ENCODE results near the gene LMO2. TPM values are rescaled to one million over a fixed set of nuclear protein-coding genes. Genes with fewer than 3 reads are reported as not detected.
A peak's percentile ranks its signal among the peaks of the same experiment; 100 is the strongest.

LMO2 gene
- total RNA-seq, 1 donor: under 0.01 TPM

- TF ChIP-seq, protein P1, sequence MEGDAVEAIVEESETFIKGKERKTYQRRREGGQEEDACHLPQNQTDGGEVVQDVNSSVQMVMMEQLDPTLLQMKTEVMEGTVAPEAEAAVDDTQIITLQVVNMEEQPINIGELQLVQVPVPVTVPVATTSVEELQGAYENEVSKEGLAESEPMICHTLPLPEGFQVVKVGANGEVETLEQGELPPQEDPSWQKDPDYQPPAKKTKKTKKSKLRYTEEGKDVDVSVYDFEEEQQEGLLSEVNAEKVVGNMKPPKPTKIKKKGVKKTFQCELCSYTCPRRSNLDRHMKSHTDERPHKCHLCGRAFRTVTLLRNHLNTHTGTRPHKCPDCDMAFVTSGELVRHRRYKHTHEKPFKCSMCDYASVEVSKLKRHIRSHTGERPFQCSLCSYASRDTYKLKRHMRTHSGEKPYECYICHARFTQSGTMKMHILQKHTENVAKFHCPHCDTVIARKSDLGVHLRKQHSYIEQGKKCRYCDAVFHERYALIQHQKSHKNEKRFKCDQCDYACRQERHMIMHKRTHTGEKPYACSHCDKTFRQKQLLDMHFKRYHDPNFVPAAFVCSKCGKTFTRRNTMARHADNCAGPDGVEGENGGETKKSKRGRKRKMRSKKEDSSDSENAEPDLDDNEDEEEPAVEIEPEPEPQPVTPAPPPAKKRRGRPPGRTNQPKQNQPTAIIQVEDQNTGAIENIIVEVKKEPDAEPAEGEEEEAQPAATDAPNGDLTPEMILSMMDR (IDR thresholded peaks at IDR 0.05; ENCODE audit: insufficient read depth, low read depth, low read length): no peak
- H3K4me3 ChIP-seq (ENCODE audit: low read depth, low read length): no peak overlapping the region
- no peak for DNase-seq (ENCODE audit: low read depth)
Measured at GRCh38 chr11:33897761-33898375, 6.0 kb upstream of the LMO2 start.

DNA sequence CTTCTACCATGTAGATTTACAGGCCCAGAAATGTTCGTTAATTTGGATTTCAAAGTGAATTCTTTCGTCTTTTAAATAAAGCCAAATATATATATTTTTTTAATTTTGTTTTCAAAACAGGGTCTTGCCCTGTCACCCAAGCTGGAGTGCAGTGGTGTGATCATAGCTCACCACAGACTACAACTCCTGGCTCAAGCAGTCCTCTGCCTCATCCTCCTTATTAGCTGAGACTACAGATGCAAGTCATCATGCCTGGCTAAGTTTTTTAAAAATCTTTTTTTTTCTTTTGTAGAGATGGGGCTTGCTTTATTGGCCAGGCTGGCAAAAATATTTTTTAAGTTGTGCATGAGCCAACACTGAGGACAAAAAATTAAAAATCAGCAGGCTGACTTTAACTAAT lies 5.0 kb upstream of the LMO2 start:
- no peak for DNase-seq (ENCODE audit: low read depth)
- H3K4me3 ChIP-seq (ENCODE audit: low read depth, low read length): no peak overlapping the region
- TF ChIP-seq, protein P1 (IDR thresholded peaks at IDR 0.05; ENCODE audit: insufficient read depth, low read depth, low read length): no peak

GRCh38 chr11:33895752-33896137 lies 3.9 kb upstream of the LMO2 start:
- no peak overlapping the region for H3K4me3 ChIP-seq (ENCODE audit: low read depth, low read length)
- TF ChIP-seq, protein P1 (IDR thresholded peaks at IDR 0.05; ENCODE audit: insufficient read depth, low read depth, low read length): no peak
- no peak for DNase-seq (ENCODE audit: low read depth)

GRCh38 chr11:33894398-33894746 lies 2.5 kb upstream of the LMO2 start:
- H3K4me3 ChIP-seq (ENCODE audit: low read depth, low read length): no peak overlapping the region
- TF ChIP-seq, protein P1 (IDR thresholded peaks at IDR 0.05; ENCODE audit: insufficient read depth, low read depth, low read length): no peak
- no peak for DNase-seq (ENCODE audit: low read depth)

DNA sequence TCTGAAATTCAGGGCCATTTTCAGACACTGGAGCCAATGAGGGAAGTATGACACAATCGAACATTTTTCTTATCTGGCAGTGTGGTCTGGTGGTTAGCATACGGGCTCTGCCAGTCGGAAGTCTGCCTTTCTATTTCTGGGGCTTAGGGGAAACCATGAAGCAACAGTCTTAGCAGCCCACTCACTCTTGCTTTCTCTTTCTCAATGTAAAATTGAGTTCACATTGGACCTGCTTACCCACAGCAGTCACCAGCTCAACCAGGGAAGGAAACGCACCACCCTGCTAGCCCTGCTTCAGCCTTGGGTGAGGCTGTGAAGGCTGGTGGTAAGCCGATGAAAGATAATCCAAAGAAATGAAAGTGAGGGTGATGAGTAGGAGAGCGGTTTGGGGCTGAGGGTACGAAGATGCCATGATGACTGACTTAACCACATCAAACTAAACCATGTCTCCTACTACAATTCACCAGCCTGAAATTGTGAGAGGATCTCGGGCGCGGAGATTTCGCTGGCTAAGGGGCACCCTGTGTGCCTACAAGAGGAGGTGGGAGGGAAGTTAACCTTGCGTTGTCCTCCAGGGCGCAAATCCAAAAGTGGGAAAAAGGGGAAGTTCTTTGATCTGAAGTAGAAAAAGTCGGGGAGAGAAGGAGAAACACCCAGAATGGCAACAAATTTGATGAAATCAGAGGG lies 2.0 kb upstream of the LMO2 start:
- no peak overlapping the region for H3K4me3 ChIP-seq (ENCODE audit: low read depth, low read length)
- peak; percentile 5 for DNase-seq (ENCODE audit: low read depth)
- TF ChIP-seq, protein P1 (IDR thresholded peaks at IDR 0.05; ENCODE audit: insufficient read depth, low read depth, low read length): no peak

DNA sequence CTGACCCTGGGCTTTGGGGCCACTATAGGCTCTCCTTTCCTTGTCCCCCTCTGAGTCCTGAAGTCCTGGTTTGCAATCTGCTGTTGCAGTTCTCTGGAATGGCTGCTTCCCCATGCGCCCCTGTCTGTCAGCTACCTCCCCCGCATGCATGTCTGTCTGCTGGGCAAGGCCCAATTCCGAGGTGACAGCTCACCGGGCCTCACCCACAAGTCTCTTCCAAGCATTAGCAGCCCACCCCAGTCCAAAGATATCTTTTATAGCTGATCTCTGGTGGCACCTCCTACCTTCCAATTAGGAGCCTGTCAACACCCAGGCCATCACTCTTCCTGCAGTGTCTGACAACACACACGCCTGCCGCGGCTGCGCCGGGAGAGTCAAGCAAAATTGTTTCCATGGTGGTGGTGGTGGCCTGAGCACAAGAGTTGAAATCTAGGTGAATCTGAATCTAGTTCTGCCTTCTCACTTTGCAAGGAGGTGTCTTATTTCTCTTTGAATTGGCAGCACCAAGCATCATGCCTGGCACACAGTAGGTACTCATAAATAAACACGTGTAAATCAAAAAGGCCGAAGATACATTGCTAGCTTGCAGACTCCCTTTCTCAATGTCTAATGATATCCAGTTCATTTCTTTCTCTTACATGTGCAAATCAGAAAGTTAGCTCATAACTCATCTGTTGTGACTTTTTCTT lies 1.2 kb upstream of the LMO2 start:
- TF ChIP-seq, protein P1 (IDR thresholded peaks at IDR 0.05; ENCODE audit: insufficient read depth, low read depth, low read length): no peak
- no peak for DNase-seq (ENCODE audit: low read depth)
- H3K4me3 ChIP-seq (ENCODE audit: low read depth, low read length): no peak overlapping the region

Data from fibroblast of villous mesenchyme (primary cell).